HepG2 (cell line): ENCODE measurements around the gene OR1M1. TPM values are rescaled to one million over a fixed set of nuclear protein-coding genes. Genes with fewer than 3 reads are reported as not detected.
"Not testable (repeated sequence)": the region's sequence is repeated elsewhere in the genome, so short reads cannot be mapped to it uniquely, and the experiment has no call there.

Experiments
- ATAC-seq: fragments of 200-7000 bp; cut with Tn5 transposase; 3 replicates; pipeline ENCODE4 v1.9.1; 2020; ENCODE audit warnings: mild to moderate bottlenecking, moderate library complexity
- BruUV-seq: library from RNA; stranded (reverse); fragments of 400-500 nt; replicated peaks from 2 replicates; lab custom pipeline; 2021; lab: Mats Ljungman, UMichigan
- CTCF ChIA-PET: fragments of 300-600 bp; formaldehyde crosslinking; extraction: SDS; loops from one replicate; lab custom pipeline; 2021; ENCODE audit warnings: low total read pairs, inconsistent platforms, low intra/inter-chr PET ratio; lab: Yijun Ruan, JAX
- POLR2A ChIA-PET: fragments of 350-600 bp; sonication (Branson Sonifier 250); formaldehyde crosslinking; loops from one replicate; lab custom pipeline; 2020; ENCODE audit warnings: antibody characterized with exemption, inconsistent platforms; lab: Yijun Ruan, JAX
- DNase-seq: peaks from one replicate; pipeline ENCODE4 v3.0.0-alpha.2; 2015; ENCODE audit warnings: low spot score
- FAIRE-seq: peaks from 3 replicates; lab custom pipeline; 2011; peaks lifted over from hg19 to GRCh38; lab: Jason Lieb, UNC
- H2AFZ ChIP-seq: one replicate; pipeline ENCODE4 v1.6.1; 2011; ENCODE audit warnings: low read length, inconsistent platforms
- H3K27ac ChIP-seq: fragments of 300-600 bp; 3 replicates; pipeline ENCODE4 v1.8.0; 2011; ENCODE audit warnings: mixed run types, mild to moderate bottlenecking, mixed read lengths, low read length, inconsistent platforms; ENCODE audit not compliant: insufficient read depth; ENCODE audit errors: extremely low read length
- H3K27me3 ChIP-seq, 2 experiments: fragments of 200-600 bp in 1 of 2; 2 replicates in 1 of 2; 3 replicates in 1 of 2; pipeline versions ENCODE4 v1.6.0 to v1.8.0; 2011; ENCODE audit warnings: low read length in 2 of 2, mild to moderate bottlenecking in 2 of 2, moderate library complexity in 2 of 2, inconsistent platforms in 1 of 2; ENCODE audit not compliant: insufficient read depth in 2 of 2, control insufficient read depth in 1 of 2
- H3K36me3 ChIP-seq, 2 experiments: fragments of 200-600 bp in 1 of 2; replicated peaks in 1 of 2; 2 replicates in 1 of 2; 3 replicates in 1 of 2; pipeline versions ENCODE4 v1.5.1 to v1.8.0; 2011; ENCODE audit warnings: low read length in 2 of 2, inconsistent platforms in 1 of 2; ENCODE audit not compliant: insufficient read depth in 2 of 2, control insufficient read depth in 1 of 2
- H3K4me1 ChIP-seq: 2 replicates; pipeline ENCODE4 v1.5.1; 2012; ENCODE audit warnings: low read length, inconsistent platforms; ENCODE audit not compliant: insufficient read depth
- H3K4me2 ChIP-seq: 2 replicates; pipeline ENCODE4 v1.6.0; 2011; ENCODE audit warnings: low read depth, low read length, inconsistent platforms
- H3K4me3 ChIP-seq, 3 experiments: fragments of 200-600 bp in 1 of 3; sonication (generic), shearing (Covaris generic) in 1 of 3; replicated peaks in 1 of 3; 2 replicates each; pipeline ENCODE4 v1.5.1; 2011 to 2016; ENCODE audit warnings: low read length in 3 of 3, inconsistent platforms in 2 of 3, low read depth in 2 of 3, mild to moderate bottlenecking in 2 of 3, control low read depth in 1 of 3, mixed read lengths in 1 of 3; ENCODE audit not compliant: insufficient read depth in 1 of 3
- H3K79me2 ChIP-seq: one replicate; pipeline ENCODE4 v1.6.1; 2011; ENCODE audit warnings: low read length, inconsistent platforms; ENCODE audit not compliant: insufficient read depth
- H3K9ac ChIP-seq: 2 replicates; pipeline ENCODE4 v1.6.0; 2011; ENCODE audit warnings: mild to moderate bottlenecking, low read depth, low read length, inconsistent platforms; ENCODE audit not compliant: insufficient read depth
- H3K9me3 ChIP-seq: 2 replicates; pipeline ENCODE4 v1.5.1; 2012; ENCODE audit warnings: mild to moderate bottlenecking, low read length
- H4K20me1 ChIP-seq: 2 replicates; pipeline ENCODE4 v1.6.0; 2011; ENCODE audit warnings: inconsistent platforms, mild to moderate bottlenecking, low read length, moderate library complexity; ENCODE audit not compliant: insufficient read depth
- FOXC1 ChIP-seq: sonication (generic); formaldehyde crosslinking; IDR thresholded peaks from 2 replicates; pipeline ENCODE4 v1.8.0; 2022; ENCODE audit warnings: mild to moderate bottlenecking, missing genetic modification reagents, borderline replicate concordance
- ZBTB39 ChIP-seq: sonication (generic); formaldehyde crosslinking; IDR thresholded peaks from 2 replicates; pipeline ENCODE4 v1.5.0; 2020; ENCODE audit warnings: missing genetic modification reagents
- ZNF335 ChIP-seq: sonication (generic); formaldehyde crosslinking; IDR thresholded peaks from 2 replicates; pipeline ENCODE4 v1.4.0; 2020; ENCODE audit warnings: missing genetic modification reagents
- ZNF589 ChIP-seq: sonication (generic); formaldehyde crosslinking; conservative IDR thresholded peaks from 2 replicates; pipeline ENCODE4 v1.8.0; 2022; ENCODE audit warnings: mild to moderate bottlenecking, moderate library complexity, missing genetic modification reagents
- ZNF775 ChIP-seq: sonication (generic); formaldehyde crosslinking; IDR thresholded peaks from 2 replicates; pipeline ENCODE4 v1.4.0; 2020; ENCODE audit warnings: missing genetic modification reagents, mild to moderate bottlenecking, moderate library complexity, borderline replicate concordance
- WGBS: methylation state at CpG from one replicate; pipeline ENCODE4 v1.1.6; 2017; ENCODE audit warnings: low lambda C conversion rate; 5-methylcytosine and 5-hydroxymethylcytosine counted together
- in situ Hi-C: cut with HindIII; loops from 2 replicates; pipeline ENCODE4 v1.10.0; 2017; ENCODE audit warnings: low pct_unique_long_range_greater_than_20kb; ENCODE audit not compliant: extremely low pct_ligation_motif_present
- intact Hi-C: fragments of 100-400 bp; cut with micrococcal nuclease; formaldehyde crosslinking; loops from one replicate; pipeline ENCODE4 v1.10.0; 2022; ENCODE audit not compliant: unreplicated experiment
- polyA plus RNA-seq, 8 experiments: library from polyadenylated mRNA; depleted of rRNA in 3 of 8; stranded (reverse) in 7 of 8; unstranded in 1 of 8; fragments of >200 nt; fragmentation: Illumina TruSeq in 4 of 8; extraction: Trizol in 4 of 8; gene quantifications; 2 replicates each; pipeline versions ENCODE4 v1.2.1 to v1.2.3, GENCODE V29; 2011 to 2016; ENCODE audit warnings: low read depth in 4 of 8, missing spikeins in 1 of 8, mixed read lengths in 1 of 8; ENCODE audit not compliant: insufficient read depth in 1 of 8
- total RNA-seq, 5 experiments: library from RNA; depleted of rRNA; stranded (reverse); fragments of >200 nt; fragmentation: Illumina TruSeq; extraction: Trizol; gene quantifications; 2 replicates each; pipeline ENCODE4 v1.2.3, GENCODE V29; 2016; ENCODE audit warnings: low read depth in 1 of 5

Gene OR1M1
- total and polyA plus RNA-seq, 2 of the 13 experiments (the other 11 are each of a cell fraction or from before 2014, with no cell fraction given): not detected

- TF ChIP-seq ZNF589 (CRISPR knock-in tag): no peak
Observed at GRCh38 chr19:9052894-9053293, 34.0 kb upstream of the OR1M1 start (continued).

- ATAC-seq, in situ Hi-C loops, H2AFZ ChIP-seq, H3K4me2 ChIP-seq, H3K27me3 ChIP-seq, H3K36me3 ChIP-seq, BruUV-seq, H3K4me3 ChIP-seq, POLR2A ChIA-PET, DNase-seq, FAIRE-seq, H3K9ac ChIP-seq, H3K4me1 ChIP-seq, intact Hi-C loops, H3K9me3 ChIP-seq, H4K20me1 ChIP-seq, CTCF ChIA-PET, H3K79me2 ChIP-seq, H3K27ac ChIP-seq: not testable (repeated sequence)
- 73% methylated on average over 6 of the region's 6 CpGs for WGBS
Observed at GRCh38 chr19:9053674-9054073, 33.2 kb upstream of the OR1M1 start.

- Histone ChIP-seq H3K9me3 (no peaks in the 10 kb centered on the region), H3K4me1 (no peaks in the 10 kb centered on the region), H3K27ac (no peak overlapping the region), H3K36me3 (no peaks in the 10 kb centered on the region), H4K20me1 (no peaks in the 10 kb centered on the region), H3K4me3 (no peak overlapping the region), H2AFZ (no peak overlapping the region), H3K79me2 (no peaks in the 10 kb centered on the region), H3K9ac (no peak overlapping the region), H3K4me2 (no peak overlapping the region), H3K27me3 (no peaks in the 10 kb centered on the region)
- in situ Hi-C loops (no loop called here), intact Hi-C loops (no loop called here)
- FAIRE-seq: no peak
- DNase-seq: no peak
- TF ChIP-seq ZNF775 (no peak), FOXC1 (CRISPR knock-in tag) (no peak), ZNF335 (CRISPR knock-in tag) (no peak), ZBTB39 (CRISPR knock-in tag) (no peak)
- POLR2A ChIA-PET: no interaction called here
- CTCF ChIA-PET: no interaction called here
- no peak for ATAC-seq
- whole genome bisulfite sequencing: 45% methylated on average over 8 of the region's 8 CpGs
- BruUV-seq: no TSS peak
Observed at GRCh38 chr19:9054207-9054606, 32.7 kb upstream of the OR1M1 start.
